ENCODE measurements around the gene GJC3. TPM values are rescaled to one million over a fixed set of nuclear protein-coding genes. Genes with fewer than 3 reads are reported as not detected.

Gene GJC3
- not detected in 2 replicates for total RNA-seq

GRCh38 chr7:99928994-99929729, at the start of gene GJC3:
Gene GJC3, minus strand, starts transcription at chr7:99929620. Its CDS starts 0 bp downstream, at chr7:99929620.

GRCh38 chr7:99975782-99976521, 46.5 kb upstream of the GJC3 start, which contains the start of gene AZGP1:
Gene AZGP1, minus strand, starts transcription at chr7:99976031. Its CDS starts 11 bp downstream, at chr7:99976020.

GRCh38 chr7:99918959-99919813, 10.2 kb downstream of the GJC3 start, which contains the start of gene TRIM4:
Gene TRIM4, minus strand, starts transcription at chr7:99919530. Its CDS starts 129 bp downstream, at chr7:99919401.

GRCh38 chr7:99876933-99877332, 52.5 kb downstream of the GJC3 start, which contains the start of gene OR2AE1:
Gene OR2AE1, minus strand, starts transcription at chr7:99877033. Its CDS starts 0 bp downstream, at chr7:99877033.

Other genes starting within 250 kb of the GJC3 start
- gene CYP3A5, start 249.6 kb downstream of the GJC3 start, total RNA-seq: 0.89 and 3.2 TPM in 2 replicates
- not detected in 2 replicates for gene CYP3A7, start 194.4 kb downstream of the GJC3 start, total RNA-seq
- gene CYP3A4, start 145.4 kb downstream of the GJC3 start, total RNA-seq: not detected in 2 replicates
- gene CYP3A43, start 101.6 kb downstream of the GJC3 start, total RNA-seq: not detected in 2 replicates
- not detected in 2 replicates for gene OR2AE1, start 52.6 kb downstream of the GJC3 start, total RNA-seq
- gene TRIM4, start 10.1 kb downstream of the GJC3 start, total RNA-seq: 22.5 and 28.9 TPM in 2 replicates
- not detected in 2 replicates for gene AZGP1, start 46.4 kb upstream of the GJC3 start, total RNA-seq
- gene ZKSCAN1, start 86.0 kb upstream of the GJC3 start, total RNA-seq: 10.1 and 14.7 TPM in 2 replicates
- gene ZSCAN21, start 120.2 kb upstream of the GJC3 start, total RNA-seq: 11.3 and 21.6 TPM in 2 replicates
- gene ZNF3, start 152.1 kb upstream of the GJC3 start, total RNA-seq: 14.7 and 22.5 TPM in 2 replicates
- gene COPS6, start 159.3 kb upstream of the GJC3 start, total RNA-seq: 159 and 183 TPM in 2 replicates
- gene MCM7, start 171.8 kb upstream of the GJC3 start, total RNA-seq: 138 and 153 TPM in 2 replicates
- 40.9 and 95.7 TPM in 2 replicates for gene AP4M1, start 172.0 kb upstream of the GJC3 start, total RNA-seq
- gene TAF6, start 189.7 kb upstream of the GJC3 start, total RNA-seq: 92.9 and 113 TPM in 2 replicates
- 40.6 and 41.3 TPM in 2 replicates for gene CNPY4, start 190.0 kb upstream of the GJC3 start, total RNA-seq
- gene MBLAC1, start 197.3 kb upstream of the GJC3 start, total RNA-seq: 2.9 and 6.0 TPM in 2 replicates
- gene LAMTOR4, start 219.3 kb upstream of the GJC3 start, total RNA-seq: 126 and 185 TPM in 2 replicates
- 9.2 and 9.4 TPM in 2 replicates for gene TRAPPC14, start 229.1 kb upstream of the GJC3 start, total RNA-seq
- gene GAL3ST4, start 239.0 kb upstream of the GJC3 start, total RNA-seq: 6.0 and 6.3 TPM in 2 replicates
- 0.18 and 0.29 TPM in 2 replicates for gene GPC2, start 247.8 kb upstream of the GJC3 start, total RNA-seq
- 0.29 and 0.35 TPM in 2 replicates for gene STAG3, start 248.3 kb upstream of the GJC3 start, total RNA-seq